ENCODE measurements around the gene COPS8. TPM values are rescaled to one million over a fixed set of nuclear protein-coding genes. Genes with fewer than 3 reads are reported as not detected.

Gene COPS8
- total RNA-seq, 2 experiments from 2014 or later: 51.5 to 54.2 TPM

DNA sequence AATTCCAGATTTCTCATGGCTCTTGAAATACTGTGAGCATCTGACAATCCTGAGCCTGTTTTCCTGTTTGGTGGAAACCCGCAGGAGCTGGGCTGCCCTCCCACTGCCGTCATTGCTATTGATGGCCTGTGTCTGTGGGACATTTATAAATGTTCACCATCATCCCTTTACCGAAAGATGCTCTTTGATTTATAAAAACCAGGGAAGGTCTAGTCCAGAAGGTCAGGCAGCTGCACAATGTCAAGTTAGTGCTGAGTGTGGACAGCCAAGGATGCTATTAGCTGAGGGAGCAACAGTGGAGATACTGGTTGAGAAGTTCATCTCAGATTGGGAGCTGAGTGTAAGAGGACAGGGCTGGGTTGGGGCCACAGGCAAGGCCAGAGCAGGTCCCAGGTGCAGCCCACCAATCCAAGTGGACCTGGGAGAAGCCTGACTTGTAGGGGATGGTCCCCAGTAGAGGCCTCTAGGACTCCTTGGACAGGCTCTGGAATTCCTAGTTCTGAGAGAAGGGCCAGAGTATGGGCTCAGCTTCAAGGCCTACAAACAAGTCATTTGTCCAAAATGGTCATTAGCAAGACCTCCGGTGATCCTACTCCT, 55.1 kb downstream of the COPS8 start:
- DNase-seq (no peak), ATAC-seq (no peak)
- peaks cover 1% of the 10 kb centered on the region for H3K36me3 Mint-ChIP-seq (ENCODE audit: low read depth)
- peaks cover 3% of the 10 kb centered on the region for H3K9me3 Mint-ChIP-seq
- H3K4me3 Mint-ChIP-seq: no peak overlapping the region
- H3K4me1 Mint-ChIP-seq (ENCODE audit: low read depth): no peaks in the 10 kb centered on the region
- peaks cover 1% of the 10 kb centered on the region for H3K27me3 Mint-ChIP-seq
- intact Hi-C loops (cut with micrococcal nuclease): no loop called here
- H3K27ac Mint-ChIP-seq: no peak overlapping the region
- CTCF ChIA-PET: interaction anchor here (1.1 to 1.2 kb wide), 2 partner anchors 13 to 372 kb away, joined by 3 read pairs; no protein-coding TSS in a partner anchor
- POLR2A ChIA-PET: no interaction called here
- TF ChIP-seq CTCF (IDR thresholded peaks at IDR 0.05): no peak

- H3K27ac Mint-ChIP-seq: no peak overlapping the region
- TF ChIP-seq CTCF (IDR thresholded peaks at IDR 0.05): no peak
- ATAC-seq (no peak), DNase-seq (no peak)
- H3K27me3 Mint-ChIP-seq: peaks cover 1% of the 10 kb centered on the region
- peaks cover 11% of the 10 kb centered on the region for H3K9me3 Mint-ChIP-seq
- H3K4me1 Mint-ChIP-seq (ENCODE audit: low read depth): no peaks in the 10 kb centered on the region
- no peak overlapping the region for H3K4me3 Mint-ChIP-seq
- intact Hi-C loops (cut with micrococcal nuclease): no loop called here
- ChIA-PET POLR2A (no interaction called here), CTCF (interaction anchor here (1.2 kb wide), 1 partner anchor 371 kb away, joined by 3 read pairs; no protein-coding TSS in a partner anchor)
- peaks cover 3% of the 10 kb centered on the region for H3K36me3 Mint-ChIP-seq (ENCODE audit: low read depth)
Measured at GRCh38 chr2:237141571-237142051, 55.9 kb downstream of the COPS8 start.

- DNase-seq (no peak), ATAC-seq (no peak)
- no peak for TF ChIP-seq CTCF (IDR thresholded peaks at IDR 0.05)
- Mint-ChIP-seq H3K36me3 (ENCODE audit: low read depth) (peaks cover 8% of the 10 kb centered on the region), H3K4me1 (ENCODE audit: low read depth) (peaks cover under 1% of the 10 kb centered on the region), H3K9me3 (peaks cover 23% of the 10 kb centered on the region), H3K27ac (no peak overlapping the region), H3K27me3 (peaks cover 1% of the 10 kb centered on the region), H3K4me3 (no peak overlapping the region)
- CTCF ChIA-PET: interaction anchor here (0.9 to 1.5 kb wide), 3 partner anchors 11 to 428 kb away, joined by 3 to 5 read pairs (median 4); no protein-coding TSS in a partner anchor
- POLR2A ChIA-PET: interaction anchor here (0.6 to 0.9 kb wide), 2 partner anchors 15 to 19 kb away, joined by 3 read pairs; no protein-coding TSS in a partner anchor
- intact Hi-C loops (cut with micrococcal nuclease): no loop called here
Measured at GRCh38 chr2:237143118-237143517, 57.4 kb downstream of the COPS8 start.

DNA sequence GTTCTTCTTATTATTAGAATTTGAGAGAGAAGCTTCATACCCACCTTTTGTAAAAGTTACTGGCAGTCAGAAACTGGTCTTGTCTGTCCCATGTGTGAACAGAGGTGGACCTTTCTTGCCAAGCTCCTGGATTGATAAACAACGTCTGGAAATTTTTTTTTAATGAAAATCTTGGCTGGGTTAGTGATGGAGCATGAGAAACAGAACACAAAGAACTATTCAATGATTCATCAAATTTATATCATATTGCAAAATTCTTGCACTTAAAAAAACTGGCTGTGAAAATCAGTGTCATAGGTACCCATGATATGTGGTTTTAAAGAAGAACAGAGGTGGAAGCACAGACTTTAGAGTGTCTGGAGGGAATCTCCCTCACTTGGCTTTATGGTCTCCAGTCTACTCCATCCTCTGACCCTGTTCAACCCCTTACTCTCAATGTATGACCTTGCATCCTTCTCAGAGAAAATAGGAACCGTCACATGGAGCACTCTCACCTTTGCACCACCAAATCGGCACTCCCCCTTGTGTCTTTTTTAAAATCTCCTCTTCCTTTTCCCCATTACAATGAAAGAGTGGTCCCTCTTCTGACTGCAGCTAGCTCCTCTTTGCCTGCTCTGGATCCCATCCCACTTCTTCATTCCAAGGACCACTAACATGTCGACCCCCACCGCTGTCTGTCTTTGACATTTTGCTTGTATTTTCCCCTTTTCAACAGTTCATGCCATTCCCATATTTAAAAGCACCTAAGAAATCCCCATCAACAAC, 58.2 kb downstream of the COPS8 start:
- H3K4me3 Mint-ChIP-seq: no peak overlapping the region
- H3K27ac Mint-ChIP-seq: no peak overlapping the region
- no peak for TF ChIP-seq CTCF (IDR thresholded peaks at IDR 0.05)
- intact Hi-C loops (cut with micrococcal nuclease): no loop called here
- DNase-seq (no peak), ATAC-seq (no peak)
- peaks cover 1% of the 10 kb centered on the region for H3K27me3 Mint-ChIP-seq
- peaks cover 14% of the 10 kb centered on the region for H3K36me3 Mint-ChIP-seq (ENCODE audit: low read depth)
- ChIA-PET POLR2A (interaction anchor here (0.9 kb wide), 1 partner anchor 16 kb away, joined by 3 read pairs; no protein-coding TSS in a partner anchor), CTCF (interaction anchor here (1.5 kb wide), 2 partner anchors 12 to 427 kb away, joined by 4 to 5 read pairs; no protein-coding TSS in a partner anchor)
- H3K9me3 Mint-ChIP-seq: peaks cover 29% of the 10 kb centered on the region
- H3K4me1 Mint-ChIP-seq (ENCODE audit: low read depth): peaks cover 7% of the 10 kb centered on the region

DNA sequence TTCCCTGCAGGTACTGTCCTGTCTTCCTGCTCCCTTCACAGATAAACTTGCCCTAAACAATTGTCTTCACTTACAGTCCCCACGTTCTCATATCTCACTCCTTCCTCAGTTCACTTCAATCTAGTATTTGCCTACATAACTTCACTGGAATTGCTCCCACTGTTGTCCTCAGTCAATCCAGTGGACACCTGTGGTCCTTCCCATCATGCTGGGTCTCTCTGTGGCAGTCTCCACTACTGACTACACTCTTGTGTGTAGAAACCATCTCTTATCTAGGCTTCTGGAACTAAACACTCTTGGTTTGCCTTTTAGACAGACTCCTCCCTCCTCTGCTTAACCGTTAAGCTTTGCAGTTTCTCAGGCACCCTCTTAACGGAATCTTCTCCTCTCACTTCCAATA, 58.8 kb downstream of the COPS8 start:
- Mint-ChIP-seq H3K9me3 (peaks cover 29% of the 10 kb centered on the region), H3K4me1 (ENCODE audit: low read depth) (peaks cover 14% of the 10 kb centered on the region), H3K27ac (no peak overlapping the region), H3K36me3 (ENCODE audit: low read depth) (peaks cover 14% of the 10 kb centered on the region), H3K27me3 (peaks cover 1% of the 10 kb centered on the region), H3K4me3 (no peak overlapping the region)
- POLR2A ChIA-PET: no interaction called here
- TF ChIP-seq CTCF (IDR thresholded peaks at IDR 0.05): no peak
- intact Hi-C loops (cut with micrococcal nuclease): no loop called here
- no peak for DNase-seq
- CTCF ChIA-PET: no interaction called here
- no peak for ATAC-seq
